ENCODE results near the gene GPA33. TPM values are rescaled to one million over a fixed set of nuclear protein-coding genes. Genes with fewer than 3 reads are reported as not detected.

GPA33 gene
- total and polyA plus RNA-seq, 5 donors from 2014 or later, result 21.0 to 121 (median 56.6) TPM

GRCh38 chr1:167022384-167022783 lies 67.8 kb downstream of the GPA33 start:
- Mint-ChIP-seq H3K27me3 (peaks cover 39% of the 10 kb centered on the region), H3K27ac (no peak overlapping the region), H3K36me3 (peaks cover 7% of the 10 kb centered on the region), H3K9me3 (peaks cover 0 to 6% (median 0%) of the 10 kb centered on the region in 7 donors), H3K4me3 (no peak overlapping the region), H3K4me1 (no peaks in the 10 kb centered on the region)
- Histone ChIP-seq H3K4me1 (ENCODE audit: control insufficient read depth, insufficient read depth, low read length, poor library complexity, severe bottlenecking) (no peaks in the 10 kb centered on the region), H3K27ac (ENCODE audit: insufficient read depth, low read length, poor library complexity, severe bottlenecking) (no peak overlapping the region), H3K27me3 (ENCODE audit: control insufficient read depth, insufficient read depth, low read length) (peaks cover 22% of the 10 kb centered on the region), H3K36me3 (ENCODE audit: control insufficient read depth, insufficient read depth, low read length) (no peaks in the 10 kb centered on the region), H3K9me3 (ENCODE audit: control insufficient read depth in 2 of 2, low read length in 2 of 2) (no peaks in the 10 kb centered on the region), H3K4me3 (ENCODE audit: low read depth, low read length) (no peak overlapping the region)
- no peak for ATAC-seq (ENCODE audit: low read depth in 2 of 2)
- no peak for DNase-seq

- DNase-seq, result no peak
- Histone ChIP-seq H3K4me3 (ENCODE audit: low read depth, low read length) (no peak overlapping the region), H3K36me3 (ENCODE audit: control insufficient read depth, insufficient read depth, low read length) (no peaks in the 10 kb centered on the region), H3K4me1 (ENCODE audit: control insufficient read depth, insufficient read depth, low read length, poor library complexity, severe bottlenecking) (no peaks in the 10 kb centered on the region), H3K27ac (ENCODE audit: insufficient read depth, low read length, poor library complexity, severe bottlenecking) (no peak overlapping the region), H3K9me3 (ENCODE audit: control insufficient read depth in 2 of 2, low read length in 2 of 2) (no peaks in the 10 kb centered on the region), H3K27me3 (ENCODE audit: control insufficient read depth, insufficient read depth, low read length) (peaks cover 10% of the 10 kb centered on the region)
- Mint-ChIP-seq H3K36me3 (no peaks in the 10 kb centered on the region), H3K9me3 (peaks cover 0 to 2% (median 0%) of the 10 kb centered on the region in 7 donors), H3K4me3 (no peak overlapping the region), H3K4me1 (peaks cover 0 to under 1% (median under 1%) of the 10 kb centered on the region in 4 donors), H3K27me3 (peaks cover 48% of the 10 kb centered on the region), H3K27ac (no peak overlapping the region)
- no peak for ATAC-seq (ENCODE audit: low read depth in 2 of 2)
Measured at GRCh38 chr1:167016100-167016750, 74.0 kb downstream of the GPA33 start.

GRCh38 chr1:167013108-167013929 lies 76.9 kb downstream of the GPA33 start:
- H3K4me1 ChIP-seq (ENCODE audit: control insufficient read depth, insufficient read depth, low read length, poor library complexity, severe bottlenecking), result no peaks in the 10 kb centered on the region
- H3K27ac ChIP-seq (ENCODE audit: insufficient read depth, low read length, poor library complexity, severe bottlenecking), result no peak overlapping the region
- H3K9me3 ChIP-seq (ENCODE audit: control insufficient read depth in 2 of 2, low read length in 2 of 2), result no peaks in the 10 kb centered on the region
- H3K27me3 Mint-ChIP-seq, result peaks cover 67% of the 10 kb centered on the region
- H3K27me3 ChIP-seq (ENCODE audit: control insufficient read depth, insufficient read depth, low read length), result peaks cover 18% of the 10 kb centered on the region
- H3K36me3 ChIP-seq (ENCODE audit: control insufficient read depth, insufficient read depth, low read length), result no peaks in the 10 kb centered on the region
- no peak overlapping the region for H3K4me3 ChIP-seq (ENCODE audit: low read depth, low read length)
- H3K9me3 Mint-ChIP-seq, result peaks cover 0 to 3% (median 0%) of the 10 kb centered on the region in 7 donors
- no peaks in the 10 kb centered on the region for H3K36me3 Mint-ChIP-seq
- no peak for ATAC-seq (ENCODE audit: low read depth in 2 of 2)
- peaks cover 0 to 7% (median 1%) of the 10 kb centered on the region in 4 donors for H3K4me1 Mint-ChIP-seq
- no peak overlapping the region for H3K4me3 Mint-ChIP-seq
- no peak overlapping the region for H3K27ac Mint-ChIP-seq
- DNase-seq, result no peak

GRCh38 chr1:167012570-167012969 lies 77.6 kb downstream of the GPA33 start:
- ATAC-seq (ENCODE audit: low read depth in 2 of 2), result no peak
- H3K4me1 ChIP-seq (ENCODE audit: control insufficient read depth, insufficient read depth, low read length, poor library complexity, severe bottlenecking), result no peaks in the 10 kb centered on the region
- peaks cover 17% of the 10 kb centered on the region for H3K27me3 ChIP-seq (ENCODE audit: control insufficient read depth, insufficient read depth, low read length)
- H3K9me3 Mint-ChIP-seq, result peaks cover 0 to 3% (median 0%) of the 10 kb centered on the region in 7 donors
- no peak overlapping the region for H3K27ac ChIP-seq (ENCODE audit: insufficient read depth, low read length, poor library complexity, severe bottlenecking)
- peaks cover 0 to 7% (median 1%) of the 10 kb centered on the region in 4 donors for H3K4me1 Mint-ChIP-seq
- no peak overlapping the region for H3K27ac Mint-ChIP-seq
- no peaks in the 10 kb centered on the region for H3K9me3 ChIP-seq (ENCODE audit: control insufficient read depth in 2 of 2, low read length in 2 of 2)
- no peaks in the 10 kb centered on the region for H3K36me3 ChIP-seq (ENCODE audit: control insufficient read depth, insufficient read depth, low read length)
- DNase-seq, result no peak
- H3K4me3 Mint-ChIP-seq, result no peak overlapping the region
- H3K4me3 ChIP-seq (ENCODE audit: low read depth, low read length), result no peak overlapping the region
- peaks cover 69% of the 10 kb centered on the region for H3K27me3 Mint-ChIP-seq
- H3K36me3 Mint-ChIP-seq, result no peaks in the 10 kb centered on the region

- no peaks in the 10 kb centered on the region for H3K36me3 ChIP-seq (ENCODE audit: control insufficient read depth, insufficient read depth, low read length)
- no peak overlapping the region for H3K4me3 Mint-ChIP-seq
- no peaks in the 10 kb centered on the region for H3K36me3 Mint-ChIP-seq
- no peak overlapping the region for H3K27ac ChIP-seq (ENCODE audit: insufficient read depth, low read length, poor library complexity, severe bottlenecking)
- H3K4me1 Mint-ChIP-seq, result peaks cover 0 to 7% (median 1%) of the 10 kb centered on the region in 4 donors
- H3K9me3 ChIP-seq (ENCODE audit: control insufficient read depth in 2 of 2, low read length in 2 of 2), result no peaks in the 10 kb centered on the region
- H3K27me3 ChIP-seq (ENCODE audit: control insufficient read depth, insufficient read depth, low read length), result peaks cover 21% of the 10 kb centered on the region
- H3K27me3 Mint-ChIP-seq, result peaks cover 71% of the 10 kb centered on the region
- peaks cover 0 to 2% (median 0%) of the 10 kb centered on the region in 7 donors for H3K9me3 Mint-ChIP-seq
- ATAC-seq (ENCODE audit: low read depth in 2 of 2), result no peak
- no peak overlapping the region for H3K27ac Mint-ChIP-seq
- H3K4me3 ChIP-seq (ENCODE audit: low read depth, low read length), result no peak overlapping the region
- H3K4me1 ChIP-seq (ENCODE audit: control insufficient read depth, insufficient read depth, low read length, poor library complexity, severe bottlenecking), result no peaks in the 10 kb centered on the region
- no peak for DNase-seq
Measured at GRCh38 chr1:167011560-167012191, 78.5 kb downstream of the GPA33 start.

GRCh38 chr1:167003711-167004110 lies 86.5 kb downstream of the GPA33 start:
- Mint-ChIP-seq H3K4me1 (no peaks in the 10 kb centered on the region), H3K27ac (no peak overlapping the region), H3K27me3 (peaks cover 28% of the 10 kb centered on the region), H3K9me3 (peaks cover 0 to 16% (median 4%) of the 10 kb centered on the region in 7 donors), H3K4me3 (no peak overlapping the region), H3K36me3 (no peaks in the 10 kb centered on the region)
- Histone ChIP-seq H3K27ac (ENCODE audit: insufficient read depth, low read length, poor library complexity, severe bottlenecking) (no peak overlapping the region), H3K36me3 (ENCODE audit: control insufficient read depth, insufficient read depth, low read length) (no peaks in the 10 kb centered on the region), H3K4me1 (ENCODE audit: control insufficient read depth, insufficient read depth, low read length, poor library complexity, severe bottlenecking) (no peaks in the 10 kb centered on the region), H3K4me3 (ENCODE audit: low read depth, low read length) (no peak overlapping the region), H3K9me3 (ENCODE audit: control insufficient read depth in 2 of 2, low read length in 2 of 2) (no peaks in the 10 kb centered on the region), H3K27me3 (ENCODE audit: control insufficient read depth, insufficient read depth, low read length) (peaks cover 14% of the 10 kb centered on the region)
- DNase-seq, result no peak
- ATAC-seq (ENCODE audit: low read depth in 2 of 2), result no peak
